Testis (tissue), 3 donors: ENCODE measurements around the gene JMJD8. TPM values are rescaled to one million over a fixed set of nuclear protein-coding genes. Genes with fewer than 3 reads are reported as not detected.
A peak's percentile ranks its signal among the peaks of the same experiment; 100 is the strongest.

Source experiments
- DNase-seq: peaks from one replicate; pipeline ENCODE4 v3.0.0-alpha.2; 2019
- H3K27ac ChIP-seq, 2 donors: fragments of 200-600 bp; sonication (generic); one replicate each; pipeline ENCODE4 v1.5.1; 2019
- H3K27me3 ChIP-seq: fragments of 200-600 bp; sonication (generic); one replicate; pipeline ENCODE4 v1.5.1; 2019
- H3K36me3 ChIP-seq: fragments of 200-600 bp; sonication (generic); one replicate; pipeline ENCODE4 v1.5.1; 2017; ENCODE audit warnings: low read depth; ENCODE audit errors: missing control alignments
- H3K4me1 ChIP-seq: fragments of 200-600 bp; sonication (generic); one replicate; pipeline ENCODE4 v1.5.1; 2019
- H3K4me3 ChIP-seq, 2 donors: fragments of 200-600 bp; sonication (generic); one replicate each; pipeline ENCODE4 v1.5.1; 2017 to 2019
- H3K9me3 ChIP-seq: fragments of 200-600 bp; sonication (generic); one replicate; pipeline ENCODE4 v1.5.1; 2017
- POLR2A ChIP-seq: fragments of 450-650 bp; IDR thresholded peaks from one replicate; pipeline ENCODE4 v1.6.1; 2017; ENCODE audit warnings: antibody characterized with exemption, mild to moderate bottlenecking, moderate library complexity
- WGBS, 2 donors: methylation state at CpG; one replicate each; pipeline ENCODE4 v1.1.5; 2018; 5-methylcytosine and 5-hydroxymethylcytosine counted together
- intact Hi-C: fragments of 100-400 bp; cut with DNase I; formaldehyde crosslinking; loops from one replicate; pipeline ENCODE4 v1.15.1; 2023; ENCODE audit warnings: low total_unique reads
- polyA plus RNA-seq: library from polyadenylated mRNA; stranded (reverse); fragments of 350-450 nt; fragmentation: Illumina TruSeq; extraction: RNeasy Lipid Tissue Mini Kit (QIAGEN cat#74804); gene quantifications from one replicate; pipeline ENCODE4 v1.2.3, GENCODE V29; 2014; ENCODE audit warnings: low read depth, low replicate concordance; ENCODE audit not compliant: insufficient read depth
- total RNA-seq, 2 donors: library from RNA; depleted of rRNA; stranded (reverse); fragments of >200 nt; gene quantifications; one replicate each; pipeline ENCODE4 v1.2.3, GENCODE V29; 2016
- TF ChIP-seq, protein P1 (sequence below), 3 experiments: fragments of 450-650 bp in 2 of 3; fragments of 200-600 bp in 1 of 3; sonication (generic) in 1 of 3; IDR thresholded peaks; one replicate each; pipeline ENCODE4 v1.5.1; 2016 to 2019; ENCODE audit warnings: antibody characterized with exemption in 3 of 3, mild to moderate bottlenecking in 2 of 3, moderate library complexity in 1 of 3

Gene JMJD8
- total and polyA plus RNA-seq, 3 donors from 2014 or later, result 84.2 to 101 (median 95.5) TPM

DNA sequence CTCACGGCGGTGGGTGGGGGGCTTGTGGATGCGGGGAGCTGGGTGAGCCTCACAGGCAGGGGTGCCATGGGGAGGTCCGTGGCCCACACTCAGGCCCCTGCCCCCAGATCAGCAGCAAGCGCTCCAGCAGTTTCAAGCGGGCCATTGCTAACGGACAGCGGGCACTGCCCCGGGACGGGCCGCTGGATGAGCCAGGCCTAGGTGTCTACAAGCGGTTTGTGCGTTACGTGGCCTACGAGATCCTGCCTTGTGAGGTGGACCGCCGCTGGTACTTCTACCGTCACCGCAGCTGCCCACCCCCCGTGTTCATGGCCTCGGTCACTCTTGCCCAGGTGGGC is 7.6 kb downstream of the JMJD8 start:
- H3K4me3 ChIP-seq, result no peak overlapping the region
- H3K9me3 ChIP-seq, result no peaks in the 10 kb centered on the region
- no peaks in the 10 kb centered on the region for H3K36me3 ChIP-seq
- intact Hi-C loops, result no loop called here
- no peaks in the 10 kb centered on the region for H3K27me3 ChIP-seq
- DNase-seq, result no peak
- no peak for TF ChIP-seq POLR2A
- TF ChIP-seq, protein P1, sequence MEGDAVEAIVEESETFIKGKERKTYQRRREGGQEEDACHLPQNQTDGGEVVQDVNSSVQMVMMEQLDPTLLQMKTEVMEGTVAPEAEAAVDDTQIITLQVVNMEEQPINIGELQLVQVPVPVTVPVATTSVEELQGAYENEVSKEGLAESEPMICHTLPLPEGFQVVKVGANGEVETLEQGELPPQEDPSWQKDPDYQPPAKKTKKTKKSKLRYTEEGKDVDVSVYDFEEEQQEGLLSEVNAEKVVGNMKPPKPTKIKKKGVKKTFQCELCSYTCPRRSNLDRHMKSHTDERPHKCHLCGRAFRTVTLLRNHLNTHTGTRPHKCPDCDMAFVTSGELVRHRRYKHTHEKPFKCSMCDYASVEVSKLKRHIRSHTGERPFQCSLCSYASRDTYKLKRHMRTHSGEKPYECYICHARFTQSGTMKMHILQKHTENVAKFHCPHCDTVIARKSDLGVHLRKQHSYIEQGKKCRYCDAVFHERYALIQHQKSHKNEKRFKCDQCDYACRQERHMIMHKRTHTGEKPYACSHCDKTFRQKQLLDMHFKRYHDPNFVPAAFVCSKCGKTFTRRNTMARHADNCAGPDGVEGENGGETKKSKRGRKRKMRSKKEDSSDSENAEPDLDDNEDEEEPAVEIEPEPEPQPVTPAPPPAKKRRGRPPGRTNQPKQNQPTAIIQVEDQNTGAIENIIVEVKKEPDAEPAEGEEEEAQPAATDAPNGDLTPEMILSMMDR (IDR thresholded peaks at IDR 0.05), result no peak
- no peak overlapping the region for H3K27ac ChIP-seq
- peaks cover 34% of the 10 kb centered on the region for H3K4me1 ChIP-seq
- 87 to 94% methylated on average over 10 to 21 of the region's 21 CpGs for WGBS, 2 donors

DNA sequence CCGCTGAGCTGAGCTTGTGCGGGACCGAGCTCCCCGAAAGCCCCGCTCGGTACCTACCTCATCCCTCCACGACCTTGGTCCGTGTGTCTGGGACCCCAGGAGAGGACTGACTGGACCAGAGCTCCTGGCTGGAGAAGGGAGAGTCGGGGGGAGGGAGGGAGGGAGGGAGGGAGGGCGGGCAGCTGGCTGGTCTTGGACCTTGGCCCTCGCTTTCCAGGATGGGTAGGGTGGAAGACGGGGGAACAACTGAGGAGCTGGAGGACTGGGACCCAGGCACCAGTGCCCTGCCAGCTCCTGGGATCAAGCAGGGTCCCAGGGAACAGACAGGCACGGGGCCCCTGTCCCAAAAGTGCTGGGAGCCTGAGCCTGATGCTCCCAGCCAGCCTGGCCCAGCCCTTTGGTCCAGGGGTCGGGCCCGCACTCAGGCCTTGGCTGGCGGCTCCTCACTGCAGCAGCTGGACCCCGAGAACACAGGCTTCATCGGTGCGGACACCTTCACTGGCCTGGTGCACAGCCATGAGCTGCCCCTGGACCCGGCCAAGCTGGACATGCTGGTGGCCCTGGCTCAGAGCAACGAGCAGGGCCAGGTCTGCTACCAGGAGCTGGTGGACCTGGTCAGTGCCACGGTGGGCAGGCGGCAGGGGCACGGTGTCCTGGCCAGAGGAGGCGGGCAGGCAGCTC is 8.1 kb downstream of the JMJD8 start:
- intact Hi-C loops, result no loop called here
- TF ChIP-seq POLR2A, result no peak
- TF ChIP-seq, protein P1 (IDR thresholded peaks at IDR 0.05), result no peak
- Histone ChIP-seq H3K9me3 (no peaks in the 10 kb centered on the region), H3K36me3 (no peaks in the 10 kb centered on the region), H3K27me3 (no peaks in the 10 kb centered on the region), H3K4me1 (peaks cover 29% of the 10 kb centered on the region), H3K27ac (peak overlapping the region in 1 of 2 donors; percentile 64), H3K4me3 (peak overlapping the region in 1 of 2 donors; percentile 24)
- WGBS, 2 donors, result 34 to 43% methylated on average over 7 to 25 of the region's 25 CpGs
- no peak for DNase-seq

DNA sequence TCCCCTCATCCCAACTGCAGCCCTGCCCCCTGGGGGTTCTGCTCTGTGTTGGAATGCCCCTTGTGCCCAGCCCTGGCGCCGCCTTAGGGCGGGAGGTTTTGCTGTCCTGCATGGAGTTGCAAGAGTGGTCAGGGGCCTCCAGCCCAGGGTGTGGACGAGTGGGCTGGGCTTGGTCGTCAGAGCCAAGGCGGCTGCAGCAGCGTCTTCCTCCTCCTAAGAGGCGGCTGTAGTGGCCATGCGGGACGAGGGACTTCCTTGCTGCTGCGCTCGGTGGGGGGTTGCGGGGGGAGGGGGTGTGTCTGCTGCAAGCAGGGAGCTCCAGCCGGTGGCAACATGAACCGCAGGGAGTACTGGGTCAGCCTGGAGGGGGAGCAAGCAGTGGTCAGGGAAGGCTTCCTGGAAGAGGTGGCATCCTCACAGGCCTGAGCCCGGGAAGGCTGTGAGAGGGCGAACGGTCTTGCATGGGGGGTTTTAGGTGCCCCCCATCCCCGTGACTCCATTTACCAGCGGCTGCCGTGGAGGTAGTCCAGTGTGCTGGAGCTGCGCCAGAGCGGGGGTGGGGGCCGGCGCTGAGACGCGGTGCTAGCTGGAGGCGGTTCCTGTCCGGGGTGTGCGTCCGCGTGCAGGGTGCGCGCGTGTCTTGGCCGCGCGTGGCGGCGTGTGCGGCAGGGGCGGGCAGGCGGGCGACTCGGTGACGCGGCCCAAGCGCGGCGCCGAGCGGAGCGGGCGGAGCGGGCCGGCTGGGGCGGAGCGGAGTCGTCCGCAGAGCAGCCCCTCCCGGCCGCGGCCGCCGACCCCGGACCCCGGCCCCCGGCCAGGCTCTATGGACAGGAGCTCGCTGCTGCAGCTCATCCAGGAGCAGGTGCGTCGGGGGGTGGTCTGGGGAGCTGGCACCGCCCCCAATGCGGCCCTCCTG is 8.9 kb downstream of the JMJD8 start, which contains the start of gene RHBDL1:
TSS of gene RHBDL1 (plus strand) at position 704 of the 916 bp plus-strand sequence. CDS start at position 824, 120 bp downstream.
- Histone ChIP-seq H3K9me3 (no peaks in the 10 kb centered on the region), H3K27me3 (no peaks in the 10 kb centered on the region), H3K27ac (peak within 1 kb of the TSS in 1 of 2 donors; percentile 64), H3K36me3 (no peaks in the 10 kb centered on the region), H3K4me3 (peak within 1 kb of the TSS in 1 of 2 donors; percentile 24), H3K4me1 (peaks cover 26% of the 10 kb centered on the region)
- 6 to 11% methylated on average over 3 to 61 of the region's 73 CpGs for WGBS, 2 donors
- intact Hi-C loops, result no loop called here
- no peak for DNase-seq
- TF ChIP-seq, protein P1 (IDR thresholded peaks at IDR 0.05), result no peak
- TF ChIP-seq POLR2A, result no peak

DNA sequence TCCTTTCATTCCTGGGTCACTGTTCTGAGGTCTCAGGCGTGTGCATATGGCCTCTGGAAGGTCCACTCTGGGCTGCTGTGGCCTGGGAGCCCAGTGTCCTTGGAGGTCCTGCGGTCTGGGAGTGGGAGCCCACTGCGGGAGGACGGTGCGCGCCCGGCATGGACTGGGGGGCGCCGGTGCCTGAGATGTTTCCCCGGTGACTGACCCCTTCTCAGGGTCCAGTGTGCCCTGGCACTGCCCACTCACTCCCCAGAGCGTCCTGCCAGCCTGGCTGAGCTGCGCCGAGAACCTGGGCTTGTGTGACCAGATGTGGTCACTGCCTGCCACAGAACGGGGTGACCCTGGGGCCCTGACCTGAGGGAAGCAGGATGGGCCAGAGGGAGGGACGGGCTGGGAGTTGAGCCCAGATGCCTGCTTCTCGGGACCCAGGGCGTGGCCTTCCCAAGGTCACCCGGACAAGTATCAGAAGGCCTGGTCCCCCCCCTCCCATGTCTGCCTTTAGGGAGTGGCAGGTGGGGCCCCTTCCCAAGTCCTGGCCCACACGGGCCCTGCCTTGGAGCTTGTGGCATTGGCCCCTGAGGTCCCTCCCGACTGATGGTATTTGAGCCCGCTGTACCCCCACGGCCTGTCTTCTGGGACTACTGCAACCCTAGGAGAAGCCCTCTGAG is 9.8 kb downstream of the JMJD8 start:
- Histone ChIP-seq H3K36me3 (no peaks in the 10 kb centered on the region), H3K4me3 (no peak overlapping the region), H3K4me1 (peaks cover 26% of the 10 kb centered on the region), H3K27ac (no peak overlapping the region), H3K27me3 (no peaks in the 10 kb centered on the region), H3K9me3 (no peaks in the 10 kb centered on the region)
- peak; percentile 58 for DNase-seq
- intact Hi-C loops, result no loop called here
- WGBS, 2 donors, result 52 to 61% methylated on average over 6 to 21 of the region's 22 CpGs
- TF ChIP-seq POLR2A, result no peak
- TF ChIP-seq, protein P1 (IDR thresholded peaks at IDR 0.05), result no peak
